Gastroesophageal sphincter (tissue), 3 donors: ENCODE data around the gene COPZ2.

ENCODE experiments used
- EP300 ChIP-seq: sonication (generic); formaldehyde crosslinking; IDR thresholded peaks from one replicate; pipeline ENCODE4 v1.6.1; 2017; ENCODE audit warnings: antibody characterized with exemption, mild to moderate bottlenecking
- POLR2A ChIP-seq, 2 donors: fragments of 450-650 bp; IDR thresholded peaks; one replicate each; pipeline ENCODE4 v1.6.1; 2017; ENCODE audit warnings: antibody characterized with exemption in 2 of 2, mild to moderate bottlenecking in 2 of 2, moderate library complexity in 1 of 2
- POLR2AphosphoS5 ChIP-seq: sonication (generic); formaldehyde crosslinking; IDR thresholded peaks from one replicate; pipeline ENCODE4 v1.6.1; 2017; ENCODE audit warnings: antibody characterized with exemption
- TF ChIP-seq, protein P1 (sequence below), 4 experiments: fragments of 200-600 bp in 2 of 4; fragments of 450-650 bp in 2 of 4; sonication (generic) in 1 of 4; IDR thresholded peaks; one replicate each; pipeline ENCODE4 v1.5.1; 2017 to 2019; ENCODE audit warnings: antibody characterized with exemption in 4 of 4, mild to moderate bottlenecking in 2 of 4, moderate library complexity in 2 of 4

GRCh38 chr17:47995241-47995935 is 42.2 kb downstream of the COPZ2 start:
- TF ChIP-seq, protein P1, sequence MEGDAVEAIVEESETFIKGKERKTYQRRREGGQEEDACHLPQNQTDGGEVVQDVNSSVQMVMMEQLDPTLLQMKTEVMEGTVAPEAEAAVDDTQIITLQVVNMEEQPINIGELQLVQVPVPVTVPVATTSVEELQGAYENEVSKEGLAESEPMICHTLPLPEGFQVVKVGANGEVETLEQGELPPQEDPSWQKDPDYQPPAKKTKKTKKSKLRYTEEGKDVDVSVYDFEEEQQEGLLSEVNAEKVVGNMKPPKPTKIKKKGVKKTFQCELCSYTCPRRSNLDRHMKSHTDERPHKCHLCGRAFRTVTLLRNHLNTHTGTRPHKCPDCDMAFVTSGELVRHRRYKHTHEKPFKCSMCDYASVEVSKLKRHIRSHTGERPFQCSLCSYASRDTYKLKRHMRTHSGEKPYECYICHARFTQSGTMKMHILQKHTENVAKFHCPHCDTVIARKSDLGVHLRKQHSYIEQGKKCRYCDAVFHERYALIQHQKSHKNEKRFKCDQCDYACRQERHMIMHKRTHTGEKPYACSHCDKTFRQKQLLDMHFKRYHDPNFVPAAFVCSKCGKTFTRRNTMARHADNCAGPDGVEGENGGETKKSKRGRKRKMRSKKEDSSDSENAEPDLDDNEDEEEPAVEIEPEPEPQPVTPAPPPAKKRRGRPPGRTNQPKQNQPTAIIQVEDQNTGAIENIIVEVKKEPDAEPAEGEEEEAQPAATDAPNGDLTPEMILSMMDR (IDR thresholded peaks at IDR 0.05), result no peak
- TF ChIP-seq POLR2A (IDR thresholded peaks at IDR 0.05), result no peak
- no peak for TF ChIP-seq EP300
- TF ChIP-seq POLR2AphosphoS5, result no peak
